B cell (primary cell): Measurements from ENCODE around the gene IKZF2. TPM values are rescaled to one million over a fixed set of nuclear protein-coding genes. Genes with fewer than 3 reads are reported as not detected.

Experiments
- ATAC-seq: fragments of 200-7000 bp; cut with Tn5 transposase; one replicate; pipeline ENCODE4 v1.10.0; 2021; ENCODE audit warnings: low read depth, mild to moderate bottlenecking, moderate number of reproducible peaks, moderate library complexity
- CTCF ChIA-PET: fragments of 350-600 bp; sonication (Branson Sonifier 250); formaldehyde crosslinking; loops from one replicate; lab custom pipeline; 2021; ENCODE audit warnings: antibody characterized with exemption, inconsistent platforms; lab: Charles Lee
- POLR2A ChIA-PET: fragments of 350-600 bp; sonication (Branson Sonifier 250); formaldehyde crosslinking; loops from one replicate; lab custom pipeline; 2021; ENCODE audit warnings: antibody characterized with exemption; lab: Charles Lee
- DNase-seq: peaks from one replicate; pipeline ENCODE4 v3.0.0; 2013
- H2AFZ ChIP-seq: 2 replicates; pipeline ENCODE4 v1.6.1; 2012; ENCODE audit warnings: mild to moderate bottlenecking, low read depth, low read length; ENCODE audit not compliant: insufficient read depth, poor library complexity, severe bottlenecking
- H3K27ac ChIP-seq, 2 donors: 1 replicate in 1 of 2; 2 replicates in 1 of 2; pipeline ENCODE4 v1.5.1; 2012 to 2013; ENCODE audit warnings: low read length in 2 of 2, mild to moderate bottlenecking in 2 of 2, moderate library complexity in 1 of 2
- H3K27me3 ChIP-seq, 4 experiments: fragments of 200-600 bp in 1 of 4; sonication (generic) in 1 of 4; replicated peaks in 1 of 4; 1 replicate in 2 of 4; 2 replicates in 2 of 4; pipeline versions ENCODE4 v1.6.1 to v1.7.0; 2013 to 2016; ENCODE audit warnings: low read length in 3 of 4, mild to moderate bottlenecking in 2 of 4, mixed read lengths in 1 of 4, moderate library complexity in 1 of 4; ENCODE audit not compliant: insufficient read depth in 4 of 4, control insufficient read depth in 3 of 4; ENCODE audit errors: control extremely low read depth in 1 of 4
- H3K36me3 ChIP-seq, 2 experiments: replicated peaks in 1 of 2; 1 replicate in 1 of 2; 2 replicates in 1 of 2; pipeline versions ENCODE4 v1.6.1 to v1.7.1; 2013; ENCODE audit warnings: low read length in 1 of 2; ENCODE audit not compliant: insufficient read depth in 2 of 2, control insufficient read depth in 1 of 2; ENCODE audit errors: control extremely low read depth in 1 of 2, extremely low read depth in 1 of 2
- H3K4me1 ChIP-seq, 2 donors: fragments of 200-600 bp in 1 of 2; sonication (generic) in 1 of 2; 1 replicate in 1 of 2; 2 replicates in 1 of 2; pipeline versions ENCODE4 v1.5.1 to v1.6.1; 2013 to 2017; ENCODE audit warnings: low read length in 2 of 2; ENCODE audit not compliant: control insufficient read depth in 2 of 2, insufficient read depth in 2 of 2
- H3K4me2 ChIP-seq: replicated peaks from 2 replicates; pipeline ENCODE3; 2012; ENCODE audit warnings: mild to moderate bottlenecking, low read depth, low read length; ENCODE audit not compliant: poor library complexity, severe bottlenecking
- H3K4me3 ChIP-seq, 5 experiments: fragments of 200-600 bp in 1 of 5; sonication (generic) in 1 of 5; 1 replicate in 3 of 5; 2 replicates in 2 of 5; pipeline versions ENCODE4 v1.5.1 to v1.7.0; 2011 to 2016; ENCODE audit warnings: low read length in 4 of 5, mild to moderate bottlenecking in 4 of 5, low read depth in 2 of 5, control low read depth in 1 of 5, moderate library complexity in 1 of 5; ENCODE audit not compliant: insufficient read depth in 1 of 5; ENCODE audit errors: control extremely low read depth in 1 of 5, extremely low read depth in 1 of 5
- H3K79me2 ChIP-seq: fragments of 200-600 bp; sonication (generic); one replicate; pipeline ENCODE4 v1.6.0; 2016; ENCODE audit warnings: low read length; ENCODE audit not compliant: control insufficient read depth, insufficient read depth
- H3K9ac ChIP-seq: fragments of 200-600 bp; sonication (generic); 2 replicates; pipeline ENCODE4 v1.6.1; 2017; ENCODE audit warnings: mild to moderate bottlenecking, low read length, moderate library complexity
- H3K9me3 ChIP-seq, 3 donors: one replicate each; pipeline versions ENCODE4 v1.6.1 to v1.7.1; 2013; ENCODE audit warnings: low read length in 2 of 3; ENCODE audit not compliant: control insufficient read depth in 2 of 3, insufficient read depth in 1 of 3; ENCODE audit errors: control extremely low read depth in 1 of 3
- H4K20me1 ChIP-seq: 2 replicates; pipeline ENCODE4 v1.6.0; 2012; ENCODE audit warnings: mild to moderate bottlenecking, low read length; ENCODE audit not compliant: insufficient read depth, control insufficient read depth, poor library complexity, severe bottlenecking
- H3K27ac Mint-ChIP-seq: one replicate; pipeline ENCODE4 v1.8.0; 2021; ENCODE audit warnings: mixed read lengths
- H3K27me3 Mint-ChIP-seq: one replicate; pipeline ENCODE4 v1.8.0; 2021; ENCODE audit warnings: mixed read lengths
- H3K4me1 Mint-ChIP-seq: one replicate; pipeline ENCODE4 v1.8.0; 2021; ENCODE audit warnings: mixed read lengths
- H3K4me3 Mint-ChIP-seq: one replicate; pipeline ENCODE4 v1.8.0; 2021; ENCODE audit warnings: mixed read lengths
- H3K9me3 Mint-ChIP-seq: one replicate; pipeline ENCODE4 v1.8.0; 2022; ENCODE audit warnings: mixed read lengths; ENCODE audit not compliant: insufficient read depth
- CTCF ChIP-seq: fragments of 200-600 bp; IDR thresholded peaks from one replicate; pipeline ENCODE4 v1.8.0; 2022; ENCODE audit warnings: antibody characterized with exemption, mild to moderate bottlenecking
- EZH2 ChIP-seq: IDR thresholded peaks from 2 replicates; pipeline ENCODE4 v1.6.1; 2012; ENCODE audit warnings: borderline replicate concordance, low read depth, mild to moderate bottlenecking, moderate library complexity, low read length; ENCODE audit not compliant: insufficient read depth, poor library complexity, severe bottlenecking
- WGBS: methylation state at CpG from one replicate; pipeline ENCODE4 v1.1.5; 2013; ENCODE audit warnings: missing lambda C conversion rate; ENCODE audit not compliant: insufficient coverage; 5-methylcytosine and 5-hydroxymethylcytosine counted together
- intact Hi-C: fragments of 100-400 bp; cut with micrococcal nuclease; formaldehyde crosslinking; loops from one replicate; pipeline ENCODE4 v1.10.0; 2022
- polyA plus RNA-seq: library from polyadenylated mRNA; depleted of rRNA; stranded (reverse); fragments of >200 nt; gene quantifications from 2 replicates; pipeline ENCODE4 v1.2.3, GENCODE V29; 2012
- total RNA-seq, 2 donors: library from RNA; stranded (reverse); fragments of 120-200 nt in 1 of 2; gene quantifications; 1 replicate in 1 of 2; 2 replicates in 1 of 2; pipeline versions ENCODE4 v1.2.3 to v1.2.4, GENCODE V29; 2013 to 2022

The IKZF2 gene
- total and polyA plus RNA-seq, 2 donors (not counting 1 experiment from before 2014, with no cell fraction given): 2.5 to 49.3 TPM

- H3K27ac Mint-ChIP-seq: peak overlapping the region; percentile 42
Measured at GRCh38 chr2:213015387-213016165, 135.8 kb downstream of the IKZF2 start.

More at GRCh38 chr2:213015387-213016165, 135.8 kb downstream of the IKZF2 start:
- intact Hi-C loops: no loop called here
- ATAC-seq (peak; percentile 47), DNase-seq (peak; percentile 71)
- H3K27ac ChIP-seq: peak overlapping the region in 1 of 2 donors; percentile 1
- peaks cover 33% of the 10 kb centered on the region for H3K4me1 Mint-ChIP-seq
- WGBS: no CpG with 5 or more reads among the region's 7 CpGs
- H3K9me3 Mint-ChIP-seq: no peaks in the 10 kb centered on the region
- H3K9ac ChIP-seq: peak overlapping the region; percentile 21
- no peaks in the 10 kb centered on the region for H3K36me3 ChIP-seq
- peak overlapping the region; percentile 49 for H3K4me2 ChIP-seq
- no peaks in the 10 kb centered on the region for H3K27me3 Mint-ChIP-seq
- H3K4me3 Mint-ChIP-seq: peak overlapping the region; percentile 51
- no peaks in the 10 kb centered on the region for H4K20me1 ChIP-seq
- H3K27me3 ChIP-seq: no peaks in the 10 kb centered on the region
- H3K79me2 ChIP-seq: no peaks in the 10 kb centered on the region
- POLR2A ChIA-PET: interaction anchor here (0.5 kb wide), 1 partner anchor 22 kb away, joined by 3 read pairs; no protein-coding TSS in a partner anchor
- H2AFZ ChIP-seq: no peak overlapping the region
- peaks cover 7 to 17% of the 10 kb centered on the region in 2 donors for H3K4me1 ChIP-seq
- CTCF ChIA-PET: no interaction called here
- H3K4me3 ChIP-seq: peak overlapping the region in 1 of 5 experiments; percentile 11
- H3K9me3 ChIP-seq: no peaks in the 10 kb centered on the region
- TF ChIP-seq CTCF (no peak), EZH2 (no peak)
